RPMI7951 (cell line): Measurements from ENCODE around the gene CACNA1I. TPM values are rescaled to one million over a fixed set of nuclear protein-coding genes. Genes with fewer than 3 reads are reported as not detected.
A peak's percentile ranks its signal among the peaks of the same experiment; 100 is the strongest.
"Not testable (repeated sequence)": the region's sequence is repeated elsewhere in the genome, so short reads cannot be mapped to it uniquely, and the experiment has no call there.

Experiments
- DNase-seq: peaks from one replicate; pipeline ENCODE4 v3.0.0-alpha.2; 2012; ENCODE audit warnings: low read depth
- total RNA-seq: library from RNA; depleted of rRNA; stranded (reverse); fragments of >200 nt; shearing (Covaris generic); gene quantifications from 2 replicates; pipeline ENCODE4 v1.2.3, GENCODE V29; 2014

CACNA1I gene
- total RNA-seq, 1 experiment from 2014 or later: not detected

DNA sequence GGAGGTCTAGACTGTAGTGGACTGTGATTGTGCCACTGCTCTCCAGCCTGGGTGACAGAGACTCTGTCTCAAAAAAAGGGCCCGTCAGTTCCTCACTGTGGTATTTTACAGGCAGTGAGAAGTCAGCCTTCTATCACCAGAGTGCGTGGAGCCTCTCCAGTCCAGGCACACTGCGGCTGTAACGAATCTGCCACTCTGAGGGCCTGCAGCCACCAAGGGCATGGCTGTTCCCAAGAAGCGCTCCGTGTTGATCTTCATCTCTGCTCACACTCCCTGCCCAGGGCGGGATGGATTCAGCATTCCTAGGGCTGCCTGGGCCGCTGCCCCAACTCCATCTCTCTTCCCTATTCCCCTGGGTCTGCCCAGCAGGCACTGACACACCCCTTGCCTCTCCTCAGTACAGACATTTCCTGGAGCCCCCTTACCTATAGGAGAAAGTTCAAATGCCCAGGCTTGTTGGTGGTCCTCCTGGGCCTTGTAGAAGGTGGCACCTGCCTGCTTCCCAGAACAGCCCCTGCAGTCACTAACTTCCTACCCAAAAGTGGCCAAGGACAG is 148.4 kb downstream of the CACNA1I start:
- no peak for DNase-seq

- DNase-seq: no peak
Observed at GRCh38 chr22:39719559-39720450, 149.3 kb downstream of the CACNA1I start.

GRCh38 chr22:39721206-39722031 is 150.9 kb downstream of the CACNA1I start:
- no peak for DNase-seq

GRCh38 chr22:39722032-39722325 is 151.4 kb downstream of the CACNA1I start:
- no peak for DNase-seq

DNA sequence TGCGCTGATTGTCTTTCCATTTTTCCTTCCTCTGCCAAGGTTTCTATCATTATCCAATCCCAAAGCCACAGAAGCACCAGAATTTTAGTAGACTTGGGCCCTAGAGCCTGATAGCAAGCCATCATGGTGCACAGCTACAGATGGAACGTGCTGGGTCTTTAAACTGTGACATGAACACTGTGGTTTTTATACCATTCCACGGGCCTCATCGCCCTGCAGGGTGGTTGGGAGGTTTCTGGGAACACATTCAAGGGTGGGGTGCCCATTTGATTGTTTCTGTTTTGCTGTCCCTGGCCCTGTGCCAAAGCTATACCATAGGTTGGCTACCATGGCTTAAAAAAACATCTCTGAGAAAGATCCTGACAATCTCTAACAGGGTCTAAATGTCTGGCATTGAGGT is 151.9 kb downstream of the CACNA1I start:
- DNase-seq: no peak

DNA sequence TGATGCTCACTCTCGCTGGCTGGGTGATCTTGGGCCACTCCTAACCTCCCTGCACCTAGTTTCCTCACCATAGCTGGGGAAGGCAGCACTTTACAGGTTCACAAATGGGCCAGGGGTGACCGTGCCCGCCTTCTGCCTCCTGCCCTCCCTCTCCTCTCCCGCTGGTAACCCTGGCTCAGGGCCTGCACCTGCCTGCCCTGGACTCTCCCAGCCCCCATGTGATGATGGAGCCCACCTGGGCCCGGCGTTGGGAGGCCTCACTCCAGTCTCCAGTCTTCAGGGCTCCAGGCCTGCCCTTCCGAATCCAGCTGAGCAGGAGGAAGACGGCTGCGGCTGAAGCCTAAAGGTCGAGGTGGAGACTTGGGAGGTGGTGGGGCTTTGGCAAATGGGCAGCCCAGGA is 152.9 kb downstream of the CACNA1I start:
- DNase-seq: no peak

GRCh38 chr22:39723899-39724351 is 153.4 kb downstream of the CACNA1I start:
- DNase-seq: peak; percentile 37

GRCh38 chr22:39724390-39724789 is 153.8 kb downstream of the CACNA1I start:
- DNase-seq: no peak

DNA sequence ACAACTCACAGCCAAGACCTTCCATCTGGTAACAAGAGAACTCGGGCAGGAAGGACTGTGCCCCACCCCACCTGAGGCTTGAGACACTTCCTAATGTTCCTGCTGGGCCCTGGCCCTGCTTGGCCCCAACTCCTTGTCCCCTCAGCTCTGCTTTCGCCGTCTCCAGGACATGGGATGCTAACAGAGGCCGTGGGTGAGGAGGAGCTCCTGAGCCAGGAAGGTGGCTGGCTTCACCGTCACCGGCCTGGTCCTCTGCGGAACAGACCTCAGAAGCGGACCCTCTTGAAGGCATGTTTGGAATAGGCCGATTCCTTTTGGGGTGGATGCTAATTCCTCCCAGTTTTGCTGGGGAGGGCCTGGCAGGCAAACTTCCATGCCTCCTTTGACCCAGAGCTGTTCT is 154.3 kb downstream of the CACNA1I start:
- DNase-seq: no peak

GRCh38 chr22:39725351-39726035 is 154.9 kb downstream of the CACNA1I start:
- no peak for DNase-seq

GRCh38 chr22:39727541-39727940 is 157.0 kb downstream of the CACNA1I start:
- DNase-seq: peak; percentile 27

DNA sequence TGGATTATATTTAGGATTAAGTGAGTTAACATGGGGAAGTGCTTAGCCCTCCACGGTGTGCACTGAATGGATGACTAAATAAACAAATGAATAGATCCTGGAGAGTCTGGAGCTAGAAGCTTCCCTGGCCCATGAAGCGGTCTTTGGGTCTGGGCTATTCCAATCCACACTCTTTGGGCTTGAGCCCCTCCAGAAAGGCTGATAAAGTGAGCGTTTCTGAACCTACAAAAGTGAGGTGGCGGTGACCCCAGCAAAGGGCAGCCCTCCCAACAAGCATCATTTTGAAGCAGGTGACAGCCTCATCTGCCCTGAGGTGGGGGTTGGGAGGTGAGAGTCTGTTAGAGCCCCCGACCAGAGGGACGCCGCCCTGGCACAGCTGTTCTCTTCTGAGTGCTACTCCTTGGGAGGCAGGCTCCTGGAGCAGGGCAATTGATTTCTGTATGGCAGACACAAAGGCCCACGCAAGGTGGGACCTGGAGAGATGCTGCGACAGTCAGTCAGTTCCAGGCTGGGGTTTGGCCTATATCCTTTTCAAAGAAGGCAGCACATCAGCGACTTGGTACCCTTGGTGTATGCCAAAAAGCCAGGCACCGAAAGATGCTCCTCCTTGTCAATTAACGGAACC is 157.8 kb downstream of the CACNA1I start:
- no peak for DNase-seq

DNA sequence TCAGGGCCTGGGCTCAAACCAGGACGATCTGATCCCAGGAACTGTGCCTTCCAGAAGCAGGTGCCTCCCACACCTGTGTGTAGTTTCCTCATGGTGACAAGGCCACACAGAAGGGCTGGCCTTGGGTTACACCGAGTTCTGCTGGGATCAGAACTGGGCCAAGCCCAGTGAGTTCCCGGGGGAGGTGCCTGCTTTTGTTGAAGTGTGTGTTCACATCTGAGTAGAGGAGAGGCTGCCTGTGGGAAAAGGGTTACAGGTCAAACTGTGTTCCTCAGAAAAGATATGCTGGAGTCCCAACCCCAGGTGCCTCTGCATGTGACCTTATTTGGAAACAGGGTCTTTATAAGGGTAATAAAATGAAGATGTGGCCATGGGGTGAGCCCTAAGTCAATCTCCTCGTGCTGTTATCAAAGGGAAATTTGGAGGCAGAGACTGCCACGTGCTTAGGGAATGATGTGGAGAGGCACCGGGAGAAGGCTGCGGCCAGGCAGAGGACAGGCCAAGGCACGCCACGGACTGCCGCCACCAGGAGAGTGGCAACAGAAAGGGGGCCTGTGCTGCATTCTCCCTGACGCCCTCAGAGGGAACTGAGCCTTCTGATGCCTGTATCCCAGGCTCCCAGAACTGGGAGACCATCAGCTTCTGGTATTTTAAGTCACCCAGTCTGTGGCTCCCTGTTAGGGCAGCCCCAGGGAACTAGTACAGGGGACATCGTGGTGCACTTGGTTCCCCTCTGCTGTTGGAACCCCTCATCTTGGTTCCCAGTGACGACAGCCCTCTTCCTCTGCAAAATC is 158.8 kb downstream of the CACNA1I start:
- no peak for DNase-seq

- no peak for DNase-seq
Observed at GRCh38 chr22:39731481-39731880, 160.9 kb downstream of the CACNA1I start.

GRCh38 chr22:39731881-39732555 is 161.5 kb downstream of the CACNA1I start:
- no peak for DNase-seq

GRCh38 chr22:39732625-39733024 is 162.1 kb downstream of the CACNA1I start:
- DNase-seq: no peak

- DNase-seq: no peak
Observed at GRCh38 chr22:39733191-39733590, 162.6 kb downstream of the CACNA1I start.

GRCh38 chr22:39734046-39734445 is 163.5 kb downstream of the CACNA1I start:
- not testable (repeated sequence) for DNase-seq

- no peak for DNase-seq
Observed at GRCh38 chr22:39734866-39735265, 164.3 kb downstream of the CACNA1I start.

DNA sequence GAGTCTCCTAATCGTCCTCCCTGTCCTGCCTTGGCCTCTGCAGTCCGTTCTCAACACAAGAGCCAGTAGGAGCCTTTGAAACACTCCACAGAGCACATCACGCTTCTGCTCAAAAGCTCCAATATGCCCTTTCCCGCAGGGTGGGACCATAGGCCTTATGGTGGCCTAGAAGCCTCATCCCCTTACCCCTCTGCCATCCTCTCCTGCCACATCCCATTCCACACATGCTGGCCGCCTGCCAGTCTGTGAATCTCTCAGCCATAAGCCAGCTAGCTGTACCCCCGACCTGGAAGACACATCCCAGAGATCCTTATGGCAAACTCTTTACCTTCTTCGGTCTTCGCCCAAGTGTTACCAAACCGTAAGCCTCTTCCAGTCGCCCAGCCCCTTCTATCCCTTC is 165.2 kb downstream of the CACNA1I start:
- no peak for DNase-seq
